HepG2 (cell line): ENCODE results near the gene CSDE1. TPM values are rescaled to one million over a fixed set of nuclear protein-coding genes. Genes with fewer than 3 reads are reported as not detected.

Experiments used
- DMTF1 ChIP-seq: sonication (generic); formaldehyde crosslinking; IDR thresholded peaks from 2 replicates; pipeline ENCODE4 v1.4.0; 2020; ENCODE audit warnings: mild to moderate bottlenecking, missing genetic modification reagents
- ETV5 ChIP-seq: IDR thresholded peaks from 2 replicates; pipeline ENCODE4 v1.6.1; 2018; ENCODE audit warnings: missing biosample characterization, missing genetic modification reagents, inconsistent platforms, borderline replicate concordance
- FOXJ3 ChIP-seq: sonication (generic); formaldehyde crosslinking; IDR thresholded peaks from 2 replicates; pipeline ENCODE4 v1.4.0; 2020; ENCODE audit warnings: missing genetic modification reagents, mild to moderate bottlenecking, borderline replicate concordance
- GABPB1 ChIP-seq: IDR thresholded peaks from 2 replicates; pipeline ENCODE4 v1.6.1; 2016; ENCODE audit warnings: mild to moderate bottlenecking, missing genetic modification reagents, moderate library complexity, missing compliant biosample characterization
- HHEX ChIP-seq: IDR thresholded peaks from 2 replicates; pipeline ENCODE4 v1.6.1; 2016; ENCODE audit warnings: control low read depth
- HNRNPLL ChIP-seq: fragments of 200-400 bp; formaldehyde crosslinking; IDR thresholded peaks from 2 replicates; pipeline ENCODE4 v1.6.1; 2017; ENCODE audit warnings: mild to moderate bottlenecking, low read depth, low read length; ENCODE audit not compliant: poor library complexity, severe bottlenecking
- HOXA9 ChIP-seq: sonication (generic); formaldehyde crosslinking; IDR thresholded peaks from 2 replicates; pipeline ENCODE4 v1.8.1; 2022; ENCODE audit warnings: missing genetic modification reagents, mild to moderate bottlenecking, moderate library complexity, borderline replicate concordance
- NFIB ChIP-seq: sonication (generic); formaldehyde crosslinking; IDR thresholded peaks from 2 replicates; pipeline ENCODE4 v1.9.0; 2021; ENCODE audit warnings: missing genetic modification reagents, mild to moderate bottlenecking, borderline replicate concordance
- NONO ChIP-seq, 2 experiments: fragments of 450-650 bp in 1 of 2; sonication (generic) in 1 of 2; formaldehyde crosslinking in 1 of 2; IDR thresholded peaks in 1 of 2; conservative IDR thresholded peaks in 1 of 2; 2 replicates each; pipeline versions ENCODE4 v1.6.1 to v1.8.0; 2017 to 2022; ENCODE audit warnings: mild to moderate bottlenecking in 1 of 2, missing genetic modification reagents in 1 of 2, moderate library complexity in 1 of 2
- NR2F2 ChIP-seq: IDR thresholded peaks from 2 replicates; pipeline ENCODE4 v1.6.1; 2012; ENCODE audit warnings: low read depth, inconsistent platforms, borderline replicate concordance
- RBFOX2 ChIP-seq: fragments of 200-400 bp; formaldehyde crosslinking; IDR thresholded peaks from 2 replicates; pipeline ENCODE4 v1.6.1; 2017; ENCODE audit warnings: low read depth, mild to moderate bottlenecking, low read length
- RELA ChIP-seq: sonication (generic); formaldehyde crosslinking; IDR thresholded peaks from 2 replicates; pipeline ENCODE4 v1.4.0; 2020; ENCODE audit warnings: missing genetic modification reagents
- SATB2 ChIP-seq: sonication (generic); formaldehyde crosslinking; IDR thresholded peaks from 2 replicates; pipeline ENCODE4 v1.5.0; 2020; ENCODE audit warnings: missing genetic modification reagents
- SIX4 ChIP-seq: sonication (generic); formaldehyde crosslinking; IDR thresholded peaks from 2 replicates; pipeline ENCODE4 v1.4.0; 2020; ENCODE audit warnings: missing genetic modification reagents
- SYNCRIP ChIP-seq: fragments of 200-400 bp; formaldehyde crosslinking; IDR thresholded peaks from 2 replicates; pipeline ENCODE4 v1.6.1; 2018; ENCODE audit warnings: mild to moderate bottlenecking, low read depth, low read length; ENCODE audit not compliant: insufficient read depth
- ZBTB38 ChIP-seq: sonication (generic); formaldehyde crosslinking; IDR thresholded peaks from 2 replicates; pipeline ENCODE4 v1.5.1; 2020; ENCODE audit warnings: mild to moderate bottlenecking, missing genetic modification reagents
- ZMYM3 ChIP-seq: sonication (generic); formaldehyde crosslinking; IDR thresholded peaks from 2 replicates; pipeline ENCODE4 v1.5.1; 2020; ENCODE audit warnings: mild to moderate bottlenecking, missing genetic modification reagents
- ZNF253 ChIP-seq: sonication (generic); formaldehyde crosslinking; IDR thresholded peaks from 2 replicates; pipeline ENCODE4 v1.8.0; 2022; ENCODE audit warnings: mild to moderate bottlenecking, missing genetic modification reagents, borderline replicate concordance
- ZNF274 ChIP-seq: sonication (generic); formaldehyde crosslinking; IDR thresholded peaks from 2 replicates; pipeline ENCODE4 v1.5.1; 2020; ENCODE audit warnings: mild to moderate bottlenecking, missing genetic modification reagents
- ZNF292 ChIP-seq: sonication (generic); formaldehyde crosslinking; IDR thresholded peaks from 2 replicates; pipeline ENCODE4 v1.8.1; 2022; ENCODE audit warnings: mild to moderate bottlenecking, low read depth, missing genetic modification reagents, borderline replicate concordance
- ZNF296 ChIP-seq: sonication (generic); formaldehyde crosslinking; conservative IDR thresholded peaks from 2 replicates; pipeline ENCODE4 v1.5.0; 2020; ENCODE audit warnings: mild to moderate bottlenecking, missing genetic modification reagents
- ZNF503 ChIP-seq: sonication (generic); formaldehyde crosslinking; IDR thresholded peaks from 2 replicates; pipeline ENCODE4 v1.4.0; 2020; ENCODE audit warnings: missing genetic modification reagents
- ZNF713 ChIP-seq: sonication (generic); formaldehyde crosslinking; IDR thresholded peaks from 2 replicates; pipeline ENCODE4 v1.4.0; 2020; ENCODE audit warnings: mild to moderate bottlenecking, missing genetic modification reagents
- polyA plus RNA-seq, 8 experiments: library from polyadenylated mRNA; depleted of rRNA in 3 of 8; stranded (reverse) in 7 of 8; unstranded in 1 of 8; fragments of >200 nt; fragmentation: Illumina TruSeq in 4 of 8; extraction: Trizol in 4 of 8; gene quantifications; 2 replicates each; pipeline versions ENCODE4 v1.2.1 to v1.2.3, GENCODE V29; 2011 to 2016; ENCODE audit warnings: low read depth in 4 of 8, missing spikeins in 1 of 8, mixed read lengths in 1 of 8; ENCODE audit not compliant: insufficient read depth in 1 of 8
- total RNA-seq, 5 experiments: library from RNA; depleted of rRNA; stranded (reverse); fragments of >200 nt; fragmentation: Illumina TruSeq; extraction: Trizol; gene quantifications; 2 replicates each; pipeline ENCODE4 v1.2.3, GENCODE V29; 2016; ENCODE audit warnings: low read depth in 1 of 5
- TF ChIP-seq, protein P1 (sequence below): sonication (generic); formaldehyde crosslinking; IDR thresholded peaks from 2 replicates; pipeline ENCODE4 v1.5.1; 2020; ENCODE audit warnings: mild to moderate bottlenecking, moderate library complexity, missing genetic modification reagents

Gene CSDE1
- total and polyA plus RNA-seq, 2 of the 13 experiments (the other 11 are each of a cell fraction or from before 2014, with no cell fraction given): 150 to 313 TPM

DNA sequence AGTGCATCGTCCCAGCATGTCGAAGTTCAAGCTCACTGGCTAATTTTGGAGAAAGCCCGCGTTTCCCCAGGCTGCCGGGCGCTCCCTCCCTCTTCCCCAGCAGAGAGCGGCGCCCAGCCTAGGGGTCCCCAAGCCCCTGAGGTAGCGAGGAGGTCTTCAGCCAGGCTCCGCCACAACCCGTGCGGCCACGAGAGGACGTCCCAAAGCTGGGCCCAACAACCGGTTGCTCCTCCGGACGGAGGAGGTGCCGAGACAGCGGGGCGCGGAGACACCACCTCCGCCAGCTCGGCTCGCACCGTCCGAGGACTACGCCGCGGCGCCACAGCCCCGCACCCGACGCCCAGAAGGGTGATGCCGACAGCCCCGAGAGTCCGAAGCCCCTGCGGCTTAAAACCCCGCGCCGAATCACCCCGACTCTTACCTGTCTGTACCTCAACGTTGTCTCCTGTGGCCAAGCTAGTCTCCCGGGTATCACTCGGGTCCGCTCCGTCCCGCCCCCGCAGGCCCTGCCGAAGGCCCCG lies 88.2 kb downstream of the CSDE1 start, which contains the start of gene DENND2C (continued):
- 0 out of 2 replicates have a peak, but pooled peaks have one; percentile 23 for TF ChIP-seq ZNF253 (CRISPR knock-in tag)
- no peak for TF ChIP-seq FOXJ3 (CRISPR knock-in tag)
- no peak for TF ChIP-seq HOXA9
- no peak for TF ChIP-seq ZNF274 (CRISPR knock-in tag)
- TF ChIP-seq, protein P1, sequence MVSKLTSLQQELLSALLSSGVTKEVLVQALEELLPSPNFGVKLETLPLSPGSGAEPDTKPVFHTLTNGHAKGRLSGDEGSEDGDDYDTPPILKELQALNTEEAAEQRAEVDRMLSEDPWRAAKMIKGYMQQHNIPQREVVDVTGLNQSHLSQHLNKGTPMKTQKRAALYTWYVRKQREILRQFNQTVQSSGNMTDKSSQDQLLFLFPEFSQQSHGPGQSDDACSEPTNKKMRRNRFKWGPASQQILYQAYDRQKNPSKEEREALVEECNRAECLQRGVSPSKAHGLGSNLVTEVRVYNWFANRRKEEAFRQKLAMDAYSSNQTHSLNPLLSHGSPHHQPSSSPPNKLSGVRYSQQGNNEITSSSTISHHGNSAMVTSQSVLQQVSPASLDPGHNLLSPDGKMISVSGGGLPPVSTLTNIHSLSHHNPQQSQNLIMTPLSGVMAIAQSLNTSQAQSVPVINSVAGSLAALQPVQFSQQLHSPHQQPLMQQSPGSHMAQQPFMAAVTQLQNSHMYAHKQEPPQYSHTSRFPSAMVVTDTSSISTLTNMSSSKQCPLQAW (CRISPR knock-in tag): no peak; the same call in 1 of the 2 replicates
- TF ChIP-seq ZNF503 (CRISPR knock-in tag): no peak
- TF ChIP-seq DMTF1 (CRISPR knock-in tag): no peak
- peak; percentile 58; the same call in 1 of the 2 replicates for TF ChIP-seq GABPB1 (CRISPR knock-in tag)
- TF ChIP-seq ZNF292 (CRISPR knock-in tag): 0 out of 2 replicates have a peak, but pooled peaks have one; percentile 5
- no peak for TF ChIP-seq ZBTB38
- no peak for TF ChIP-seq NFIB (CRISPR knock-in tag)
- TF ChIP-seq RELA (CRISPR knock-in tag): no peak
- TF ChIP-seq SYNCRIP: no peak
- no peak for TF ChIP-seq ZNF296
- no peak for TF ChIP-seq NONO (IDR thresholded peaks at IDR 0.05)
- no peak for TF ChIP-seq NONO (CRISPR knock-in tag; conservative IDR thresholded peaks at IDR 0.05)
- TF ChIP-seq SIX4 (CRISPR knock-in tag): no peak
- no peak for TF ChIP-seq HHEX
- TF ChIP-seq RBFOX2: no peak
- peak; percentile 64 for TF ChIP-seq HNRNPLL
- no peak for TF ChIP-seq SATB2
- no peak for TF ChIP-seq NR2F2
- no peak for TF ChIP-seq ZMYM3 (CRISPR knock-in tag)
- no peak for TF ChIP-seq ETV5 (CRISPR knock-in tag)
- TF ChIP-seq ZNF713 (CRISPR knock-in tag): no peak
